Transverse colon (tissue), 4 donors: Measurements from ENCODE around the gene CDSN. TPM values are rescaled to one million over a fixed set of nuclear protein-coding genes. Genes with fewer than 3 reads are reported as not detected.

ENCODE experiments used
- DNase-seq: peaks from one replicate; pipeline ENCODE4 v3.0.0-alpha.2; 2019
- H3K27ac ChIP-seq, 4 donors: fragments of 200-600 bp; sonication (generic); 2 replicates each; pipeline ENCODE4 v1.5.1; 2016 to 2018; ENCODE audit warnings: inconsistent platforms in 4 of 4
- H3K27me3 ChIP-seq: fragments of 200-600 bp; sonication (generic); 2 replicates; pipeline ENCODE4 v1.5.1; 2017; ENCODE audit warnings: inconsistent platforms
- H3K36me3 ChIP-seq, 4 donors: fragments of 200-600 bp; sonication (generic); 2 replicates each; pipeline ENCODE4 v1.5.1; 2017 to 2019; ENCODE audit warnings: inconsistent platforms in 4 of 4
- H3K4me1 ChIP-seq, 4 donors: fragments of 200-600 bp; sonication (generic); 2 replicates each; pipeline ENCODE4 v1.5.1; 2017 to 2020; ENCODE audit warnings: inconsistent platforms in 4 of 4
- H3K4me3 ChIP-seq, 4 donors: fragments of 200-600 bp; sonication (generic); 1 replicate in 1 of 4; 2 replicates in 3 of 4; pipeline versions ENCODE4 v1.5.1 to v1.6.1; 2017 to 2019; ENCODE audit warnings: inconsistent platforms in 4 of 4
- H3K9me3 ChIP-seq, 2 donors: fragments of 200-600 bp; sonication (generic); 2 replicates each; pipeline ENCODE4 v1.5.1; 2017 to 2019; ENCODE audit warnings: inconsistent platforms in 2 of 2
- CTCF ChIP-seq, 5 experiments: fragments of 200-600 bp in 3 of 5; fragments of 450-650 bp in 2 of 5; sonication (generic) in 3 of 5; IDR thresholded peaks; 1 replicate in 2 of 5; 2 replicates in 3 of 5; pipeline ENCODE4 v1.5.1; 2016 to 2017; ENCODE audit warnings: antibody characterized with exemption in 5 of 5, inconsistent platforms in 3 of 5, mild to moderate bottlenecking in 2 of 5, moderate library complexity in 1 of 5
- EP300 ChIP-seq: sonication (generic); formaldehyde crosslinking; IDR thresholded peaks from one replicate; pipeline ENCODE4 v1.6.1; 2017; ENCODE audit warnings: antibody characterized with exemption, low read depth
- POLR2A ChIP-seq: fragments of 450-650 bp; IDR thresholded peaks from one replicate; pipeline ENCODE4 v1.6.1; 2016; ENCODE audit warnings: antibody characterized with exemption, mild to moderate bottlenecking, moderate library complexity
- POLR2AphosphoS5 ChIP-seq, 3 donors: sonication (generic); formaldehyde crosslinking; IDR thresholded peaks; one replicate each; pipeline ENCODE4 v1.6.1; 2016; ENCODE audit warnings: antibody characterized with exemption in 3 of 3
- WGBS, 2 donors: methylation state at CpG; one replicate each; pipeline ENCODE4 v1.1.5; 2018; ENCODE audit warnings: low coverage in 1 of 2; 5-methylcytosine and 5-hydroxymethylcytosine counted together
- in situ Hi-C, 4 donors: fragments of 200-750 bp; cut with MboI; loops; one replicate each; pipeline versions ENCODE4 v1.15.0 to v1.15.1; 2017; ENCODE audit warnings: low sequenced_read_pairs in 3 of 4, low pct_ligation_motif_present in 1 of 4, low pct_unique_long_range_greater_than_20kb in 1 of 4
- intact Hi-C: fragments of 100-400 bp; cut with DNase I; formaldehyde crosslinking; loops from one replicate; pipeline ENCODE4 v1.15.1; 2023; ENCODE audit warnings: low total_unique reads
- total RNA-seq, 4 donors: library from RNA; depleted of rRNA; stranded (reverse); fragments of >200 nt; gene quantifications; one replicate each; pipeline ENCODE4 v1.1.0, GENCODE V29; 2016

Gene CDSN
- total RNA-seq, 4 donors from 2014 or later = not detected

- Histone ChIP-seq H3K27me3 (no peaks in the 10 kb centered on the region), H3K9me3 (no peaks in the 10 kb centered on the region), H3K36me3 (no peaks in the 10 kb centered on the region), H3K4me1 (peaks cover 0 to 12% (median 4%) of the 10 kb centered on the region in 4 donors), H3K4me3 (no peak overlapping the region), H3K27ac (peak overlapping the region in 2 of 4 donors; percentile 53 to 56)
- TF ChIP-seq POLR2A (no peak), CTCF (IDR thresholded peaks at IDR 0.05) (no peak), EP300 (no peak), POLR2AphosphoS5 (IDR thresholded peaks at IDR 0.05) (no peak)
- WGBS, 2 donors = 17 to 38% methylated on average over 1 to 16 of the region's 16 CpGs
- in situ Hi-C loops (no loop called here), intact Hi-C loops (no loop called here)
- DNase-seq = no peak
These were observed 2.8 kb upstream of the CDSN start for GRCh38 chr6:31122791-31123706.

GRCh38 chr6:31121131-31121790 is 1.0 kb upstream of the CDSN start:
- H3K27me3 ChIP-seq = no peaks in the 10 kb centered on the region
- WGBS, 2 donors = 82% methylated on average over 11 of the region's 12 CpGs; no CpG with 5 or more reads in 1 of the 2 donors

GRCh38 chr6:31118178-31118577 is 2.1 kb downstream of the CDSN start:
- TF ChIP-seq EP300 = no peak
- TF ChIP-seq CTCF (IDR thresholded peaks at IDR 0.05) = no peak
- no peak for TF ChIP-seq POLR2A
- no peak for TF ChIP-seq POLR2AphosphoS5 (IDR thresholded peaks at IDR 0.05)
- H3K36me3 ChIP-seq = no peaks in the 10 kb centered on the region
- WGBS, 2 donors = 77 to 90% methylated on average over 7 of the region's 7 CpGs
- H3K4me1 ChIP-seq = peaks cover 12 to 28% (median 22%) of the 10 kb centered on the region in 4 donors
- no peaks in the 10 kb centered on the region for H3K9me3 ChIP-seq
- H3K27me3 ChIP-seq = no peaks in the 10 kb centered on the region
- intact Hi-C loops (loop anchor here (2.0 kb wide), 1 partner anchor 297 kb away; no protein-coding TSS in a partner anchor), in situ Hi-C loops (no loop called here)
- no peak overlapping the region for H3K4me3 ChIP-seq
- no peak for DNase-seq
- no peak overlapping the region for H3K27ac ChIP-seq

More at GRCh38 chr6:31121131-31121790, 1.0 kb upstream of the CDSN start:
- TF ChIP-seq EP300 (no peak), POLR2A (no peak), POLR2AphosphoS5 (IDR thresholded peaks at IDR 0.05) (no peak), CTCF (IDR thresholded peaks at IDR 0.05) (no peak)
- H3K36me3 ChIP-seq = no peaks in the 10 kb centered on the region
- intact Hi-C loops (no loop called here), in situ Hi-C loops (no loop called here)
- H3K4me3 ChIP-seq = no peak overlapping the region
- H3K4me1 ChIP-seq = peaks cover 0 to 12% (median 4%) of the 10 kb centered on the region in 4 donors
- H3K9me3 ChIP-seq = no peaks in the 10 kb centered on the region
- no peak for DNase-seq
- no peak overlapping the region for H3K27ac ChIP-seq
